Right ventricle myocardium inferior (tissue), 1 donor: ENCODE results near the gene GID8. TPM values are rescaled to one million over a fixed set of nuclear protein-coding genes. Genes with fewer than 3 reads are reported as not detected.
A peak's percentile ranks its signal among the peaks of the same experiment; 100 is the strongest.

ENCODE experiments used
- ATAC-seq: fragments of 200-7000 bp; cut with Tn5 transposase; one replicate; pipeline ENCODE4 v1.9.1; 2020; ENCODE audit warnings: mild to moderate bottlenecking, moderate library complexity
- DNase-seq: peaks from one replicate; pipeline ENCODE4 v3.0.0; 2021; ENCODE audit errors: missing footprints
- intact Hi-C: fragments of 100-400 bp; cut with DNase I; formaldehyde crosslinking; loops from one replicate; pipeline ENCODE4 v1.11.0; 2022
- total RNA-seq: library from RNA; stranded (reverse); fragmentation: NEBNext Ultra II Directional; extraction: Animal tissue kit (Norgen Biotek cat#: 25700); gene quantifications from one replicate; pipeline ENCODE4 v1.2.1, GENCODE V29; 2021
- donor health status: DM: no; HTN: yes; CAD: no; lungs with severe emphysema.

GID8 gene
- total RNA-seq, 1 donor from 2014 or later, result 16.1 TPM

GRCh38 chr20:62962221-62962879 is 24.4 kb downstream of the GID8 start:
- intact Hi-C loops, result no loop called here
- DNase-seq, result no peak
- no peak for ATAC-seq

- DNase-seq (peak; percentile 58), ATAC-seq (no peak)
- intact Hi-C loops, result no loop called here
Observed at GRCh38 chr20:62962891-62963613, 25.1 kb downstream of the GID8 start.

- no peak for ATAC-seq
- DNase-seq, result peak; percentile 50
Observed at GRCh38 chr20:62963614-62964397, 25.9 kb downstream of the GID8 start.

GRCh38 chr20:62964700-62965099 is 26.8 kb downstream of the GID8 start:
- ATAC-seq (no peak), DNase-seq (no peak)
- intact Hi-C loops, result no loop called here

More at GRCh38 chr20:62963614-62964397, 25.9 kb downstream of the GID8 start:
- intact Hi-C loops, result no loop called here

- ATAC-seq (no peak), DNase-seq (no peak)
- intact Hi-C loops, result no loop called here
Observed at GRCh38 chr20:62965363-62965771, 27.4 kb downstream of the GID8 start.

GRCh38 chr20:62966212-62967148 is 28.5 kb downstream of the GID8 start:
- intact Hi-C loops, result no loop called here

GRCh38 chr20:62967149-62967501 is 29.2 kb downstream of the GID8 start:
- intact Hi-C loops, result no loop called here
- DNase-seq (no peak), ATAC-seq (no peak)

More at GRCh38 chr20:62966212-62967148, 28.5 kb downstream of the GID8 start:
- DNase-seq (no peak), ATAC-seq (no peak)

- DNase-seq (no peak), ATAC-seq (no peak)
- intact Hi-C loops, result no loop called here
Observed at GRCh38 chr20:62967628-62968351, 29.8 kb downstream of the GID8 start.

- intact Hi-C loops, result no loop called here
- ATAC-seq, result no peak
- DNase-seq, result no peak
Observed at GRCh38 chr20:62968378-62969178, 30.6 kb downstream of the GID8 start.

- intact Hi-C loops, result no loop called here
- no peak for DNase-seq
- ATAC-seq, result no peak
Observed at GRCh38 chr20:62969179-62969760, 31.3 kb downstream of the GID8 start.

GRCh38 chr20:62969939-62970306 is 32.0 kb downstream of the GID8 start:
- no peak for ATAC-seq
- intact Hi-C loops, result no loop called here
- DNase-seq, result no peak

GRCh38 chr20:62970307-62971210 is 32.6 kb downstream of the GID8 start:
- no peak for ATAC-seq
- DNase-seq, result no peak
- intact Hi-C loops, result no loop called here

- no peak for DNase-seq
- ATAC-seq, result no peak
- intact Hi-C loops, result no loop called here
Observed at GRCh38 chr20:62971211-62971949, 33.4 kb downstream of the GID8 start.

- DNase-seq, result peak; percentile 90
- intact Hi-C loops, result loop anchor here (1.0 kb wide), 1 partner anchor 37 kb away; no protein-coding TSS in a partner anchor
- peak; percentile 92 for ATAC-seq
Observed at GRCh38 chr20:62971950-62972844, 34.2 kb downstream of the GID8 start.
